ENCODE data around the gene PIP5K1C.

Gene PIP5K1C

GRCh38 chr19:3687774-3688706 is 12.2 kb downstream of the PIP5K1C start:
- peak overlapping the region; percentile 57 for H3K4me3 ChIP-seq (ENCODE audit: low read depth, low read length)
- peak; percentile 10; the same call in 1 of the 2 replicates for TF ChIP-seq CTCF (IDR thresholded peaks at IDR 0.05; ENCODE audit: borderline replicate concordance, insufficient read depth, low read depth, low read length)

DNA sequence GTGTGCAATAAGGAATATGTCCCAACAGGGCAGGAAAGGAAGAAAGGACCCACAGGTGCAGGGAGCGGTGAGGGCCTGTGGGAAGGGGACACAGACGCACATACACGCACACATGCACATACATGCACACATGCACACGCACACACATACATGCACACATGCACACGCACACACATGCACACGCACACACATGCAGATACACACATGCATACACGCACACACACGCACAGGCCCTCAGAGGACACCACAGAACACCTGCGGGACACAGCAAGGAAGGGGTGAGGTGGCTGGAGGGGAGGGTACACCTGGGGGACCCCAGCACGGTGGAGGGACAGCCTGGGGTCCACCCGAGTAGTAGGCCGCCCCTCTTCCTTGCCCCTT is 12.9 kb downstream of the PIP5K1C start:
- H3K4me3 ChIP-seq (ENCODE audit: low read depth, low read length) = peak overlapping the region; percentile 57
- no peak for TF ChIP-seq CTCF (IDR thresholded peaks at IDR 0.05; ENCODE audit: borderline replicate concordance, insufficient read depth, low read depth, low read length)

GRCh38 chr19:3684817-3685410 is 15.4 kb downstream of the PIP5K1C start:
- no peak for TF ChIP-seq CTCF (IDR thresholded peaks at IDR 0.05; ENCODE audit: borderline replicate concordance, insufficient read depth, low read depth, low read length)

DNA sequence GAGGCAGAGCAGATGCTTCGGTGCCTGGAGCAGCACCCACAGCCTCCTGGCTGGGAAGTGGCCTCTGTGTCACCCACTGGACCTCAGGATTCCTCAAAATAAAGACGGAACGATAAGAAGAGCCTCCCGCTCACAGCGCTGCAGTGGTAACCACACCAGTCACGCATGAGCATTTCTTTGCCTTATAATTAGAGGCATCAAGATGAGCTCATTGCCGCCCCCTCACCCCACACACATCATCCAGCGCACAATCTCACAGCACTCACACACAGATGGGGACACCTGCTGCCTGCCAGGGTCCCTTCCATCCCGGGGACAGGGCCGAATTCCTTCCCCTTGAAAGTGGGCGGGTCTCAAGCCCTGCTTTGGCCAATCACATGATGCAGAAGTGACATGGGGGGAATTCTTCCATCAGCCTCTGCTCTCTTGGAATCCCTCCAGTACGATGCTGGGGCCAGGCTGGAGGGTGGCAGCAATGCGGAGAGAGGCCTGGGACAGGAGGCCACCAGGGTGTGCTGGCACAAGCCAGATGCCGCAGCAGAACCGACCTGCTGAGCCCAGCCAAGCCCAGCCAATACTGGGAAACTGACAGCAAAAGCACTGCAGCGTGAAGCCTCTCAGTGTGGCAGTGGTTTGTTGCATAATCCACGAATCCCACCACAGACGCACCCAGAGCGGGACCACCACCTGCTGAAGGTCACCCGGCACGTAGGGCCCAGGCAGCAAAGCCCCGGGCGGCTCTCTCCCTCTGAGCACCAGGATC is 16.0 kb downstream of the PIP5K1C start:
- H3K4me3 ChIP-seq (ENCODE audit: low read depth, low read length) = peak overlapping the region; percentile 24

More at GRCh38 chr19:3684817-3685410, 15.4 kb downstream of the PIP5K1C start:
- H3K4me3 ChIP-seq (ENCODE audit: low read depth, low read length) = no peak overlapping the region

DNA sequence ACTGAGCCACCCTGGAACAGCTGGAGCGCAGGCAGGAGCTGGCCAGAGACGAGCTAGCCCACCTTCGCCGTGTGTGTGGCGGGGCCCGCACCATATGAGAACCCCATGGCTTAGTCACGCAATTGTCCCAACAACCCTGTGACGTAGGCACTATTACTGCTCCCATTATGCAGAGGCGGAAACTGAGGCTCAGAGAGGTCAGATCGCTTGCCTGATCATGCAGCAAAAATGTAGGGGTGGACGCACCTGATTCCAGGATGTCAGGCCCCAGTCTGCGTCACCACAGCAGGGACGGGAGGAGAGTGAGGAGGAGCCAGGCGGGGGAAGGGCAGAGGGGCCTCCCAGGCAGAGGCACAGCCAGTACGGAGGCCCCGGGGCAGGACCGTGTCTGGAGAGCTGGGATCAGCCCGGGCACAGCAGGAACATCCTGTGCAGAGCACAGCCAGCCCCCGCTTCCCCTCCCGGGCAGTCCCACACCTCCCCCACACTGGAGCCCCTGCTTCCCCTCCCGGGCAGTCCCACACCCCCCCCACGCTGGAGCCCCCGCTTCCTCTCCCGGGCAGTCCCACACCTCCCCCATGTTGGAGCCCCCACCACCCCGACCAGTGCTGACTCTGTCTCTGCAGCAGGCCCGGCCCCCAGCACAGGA is 16.7 kb downstream of the PIP5K1C start:
- TF ChIP-seq CTCF (IDR thresholded peaks at IDR 0.05; ENCODE audit: borderline replicate concordance, insufficient read depth, low read depth, low read length) = no peak
- peak overlapping the region; percentile 29 for H3K4me3 ChIP-seq (ENCODE audit: low read depth, low read length)

More for the DNA sequence above, 16.0 kb downstream of the PIP5K1C start:
- no peak for TF ChIP-seq CTCF (IDR thresholded peaks at IDR 0.05; ENCODE audit: borderline replicate concordance, insufficient read depth, low read depth, low read length)

GRCh38 chr19:3682741-3683404 is 17.4 kb downstream of the PIP5K1C start:
- no peak for TF ChIP-seq CTCF (IDR thresholded peaks at IDR 0.05; ENCODE audit: borderline replicate concordance, insufficient read depth, low read depth, low read length)

More at GRCh38 chr19:3682741-3683404, 17.4 kb downstream of the PIP5K1C start:
- no peak overlapping the region for H3K4me3 ChIP-seq (ENCODE audit: low read depth, low read length)

Measured in GM12875 (cell line).